NCI-H774 (cell line): ENCODE data around the gene SYS1.
A peak's percentile ranks its signal among the peaks of the same experiment; 100 is the strongest.

Experiments
- DNase-seq: peaks from one replicate; lab custom pipeline; 2025; lab: John Stamatoyannopoulos, UW

SYS1 gene

DNA sequence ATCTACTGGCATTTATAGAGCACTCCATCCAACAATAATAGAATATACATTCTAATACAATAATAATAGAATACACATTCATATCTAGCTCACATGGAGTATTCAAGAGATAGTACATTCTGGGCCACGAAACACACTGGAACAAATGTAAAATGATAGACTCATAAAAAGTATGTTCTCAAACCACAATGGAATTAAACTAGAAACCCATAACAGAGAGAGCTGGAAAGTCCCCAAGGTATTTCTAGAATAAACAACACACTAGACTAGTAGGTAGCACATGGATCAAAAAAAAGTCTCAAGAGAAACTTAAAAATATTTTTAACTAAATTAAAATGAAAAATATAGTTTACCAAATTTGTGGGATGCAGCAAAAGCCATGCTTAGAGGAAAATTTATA is 24.3 kb downstream of the SYS1 start:
- DNase-seq: no peak

DNA sequence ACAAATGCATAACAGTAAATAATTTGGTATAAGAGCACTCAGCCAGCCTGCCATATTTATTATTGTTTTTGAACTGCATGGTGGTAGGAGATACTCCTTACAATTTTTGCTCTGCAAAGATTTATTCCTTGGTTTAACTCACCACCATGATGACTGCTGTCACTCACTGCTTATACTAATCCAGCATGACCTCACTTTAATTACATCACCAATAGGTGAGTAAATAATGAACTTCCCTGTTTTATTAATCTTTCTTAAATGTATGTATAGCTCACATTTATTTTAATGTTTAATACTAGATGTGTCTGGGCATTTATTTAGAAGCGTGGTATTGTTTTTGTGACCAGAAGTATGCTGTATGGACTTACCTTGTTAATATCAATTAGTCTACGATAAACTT is 28.0 kb downstream of the SYS1 start:
- no peak for DNase-seq

DNA sequence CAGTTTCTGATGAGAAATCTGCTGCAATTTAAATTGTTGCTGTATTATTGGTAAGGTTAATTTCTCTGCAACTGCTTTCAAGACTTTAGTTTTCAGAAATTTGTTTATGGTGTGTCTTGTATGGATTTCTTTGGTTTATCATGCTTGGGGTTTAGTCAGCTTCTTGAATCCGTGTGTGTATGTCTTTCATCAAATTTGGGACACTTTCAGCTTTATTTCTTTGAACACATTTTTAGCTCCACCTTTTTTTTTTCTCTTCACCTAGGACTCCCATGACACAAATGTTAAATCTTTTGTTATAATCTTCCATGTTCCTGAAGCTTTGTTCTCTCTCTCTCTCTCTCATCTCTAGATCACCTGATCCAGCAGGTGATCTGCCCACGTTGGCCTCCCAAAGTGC is 28.6 kb downstream of the SYS1 start:
- DNase-seq: no peak

DNA sequence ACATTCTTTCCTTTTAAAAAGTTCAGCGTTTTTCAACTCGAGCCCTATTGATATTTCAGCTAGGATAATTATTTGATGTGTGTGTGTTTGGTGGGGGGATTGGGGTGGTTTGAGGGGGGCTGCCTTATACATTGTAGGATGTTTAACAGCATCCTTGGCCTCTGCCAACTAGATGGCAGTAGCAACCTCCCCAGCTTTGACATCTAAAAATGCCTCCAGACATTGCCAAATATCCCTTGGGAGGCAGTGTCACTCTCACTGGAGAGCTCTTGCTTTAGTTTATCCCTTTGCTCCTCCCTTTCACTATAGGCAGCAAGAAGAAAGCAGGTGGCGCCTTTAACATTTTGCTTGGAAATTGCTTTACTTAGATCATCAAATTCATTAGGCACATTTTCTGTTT is 29.8 kb downstream of the SYS1 start:
- DNase-seq: no peak

DNA sequence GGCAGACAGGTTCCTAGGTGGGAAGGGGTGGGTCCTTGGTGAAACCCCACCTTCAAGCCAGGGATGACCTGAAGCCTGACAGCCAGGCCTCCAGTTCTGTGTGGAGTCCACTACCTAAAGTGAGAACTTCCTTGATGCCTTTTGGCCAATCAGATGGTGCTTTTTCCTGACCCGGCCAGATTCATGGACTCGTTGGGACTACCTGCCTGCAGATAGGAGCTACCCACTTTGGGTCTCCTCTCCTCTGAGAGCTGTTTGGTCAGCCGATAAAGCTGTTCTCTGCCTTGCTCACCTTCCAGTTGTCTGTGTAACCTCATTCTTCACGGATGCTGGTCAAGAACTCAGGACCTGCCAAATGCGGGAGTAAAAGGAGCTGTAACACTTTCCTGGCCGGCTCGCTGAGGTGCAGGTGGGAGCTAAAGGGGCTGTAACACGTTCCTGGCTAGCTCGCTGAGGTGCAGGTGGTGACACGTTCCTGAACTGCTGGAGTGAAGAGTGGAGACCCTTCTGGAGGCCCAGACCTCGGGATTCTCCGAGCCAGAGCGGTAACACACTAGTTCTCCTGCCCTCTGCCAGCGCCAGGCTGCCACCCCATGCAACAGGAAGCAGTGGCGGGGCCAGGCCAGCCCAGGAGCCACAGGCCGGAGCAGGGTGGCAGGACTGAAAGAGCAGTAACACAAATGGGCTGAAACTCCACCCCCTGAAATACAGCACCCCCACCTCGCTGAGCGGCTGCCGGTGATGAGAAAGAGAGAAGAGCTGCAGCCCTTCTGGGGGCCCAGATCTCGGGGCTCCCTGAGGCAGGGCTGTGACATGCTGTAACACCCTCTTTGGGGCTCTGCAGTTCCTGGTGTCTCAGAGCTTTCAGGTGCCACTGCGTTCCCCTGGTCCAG is 31.5 kb downstream of the SYS1 start:
- DNase-seq: no peak

DNA sequence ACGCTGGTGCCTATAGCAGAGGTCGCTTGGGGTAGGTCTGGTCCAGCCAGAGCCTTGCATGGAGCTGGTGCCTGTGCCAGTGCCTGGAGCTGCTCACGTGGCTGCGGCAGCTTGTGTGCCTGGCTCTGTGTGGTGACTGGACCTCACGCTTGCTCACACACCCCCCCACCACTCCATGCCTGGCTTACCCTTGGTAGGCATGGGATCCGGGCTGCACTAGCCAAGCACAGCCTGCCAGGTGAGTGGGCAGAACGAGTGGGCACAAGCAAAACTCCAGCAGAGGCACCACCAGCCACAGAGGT is 32.1 kb downstream of the SYS1 start:
- DNase-seq: no peak

DNA sequence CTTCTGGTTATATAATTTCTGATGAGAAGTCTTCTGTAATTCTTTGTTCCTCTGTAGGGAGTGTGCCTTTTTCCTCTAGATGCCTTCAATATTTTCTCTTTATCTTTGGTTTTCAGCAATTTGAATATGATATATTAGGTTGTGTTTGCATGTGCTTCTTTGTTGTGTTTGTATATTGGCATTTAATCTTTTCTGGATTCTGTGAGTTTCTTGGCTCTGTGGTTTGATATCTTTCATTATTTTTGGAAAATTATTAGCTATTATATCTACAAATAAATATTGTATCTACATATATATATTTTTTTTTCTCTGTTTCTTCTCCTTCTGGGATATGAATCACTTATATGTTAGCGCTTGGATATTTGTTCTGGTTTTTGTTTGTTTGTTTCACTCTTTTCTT is 36.1 kb downstream of the SYS1 start:
- no peak for DNase-seq

DNA sequence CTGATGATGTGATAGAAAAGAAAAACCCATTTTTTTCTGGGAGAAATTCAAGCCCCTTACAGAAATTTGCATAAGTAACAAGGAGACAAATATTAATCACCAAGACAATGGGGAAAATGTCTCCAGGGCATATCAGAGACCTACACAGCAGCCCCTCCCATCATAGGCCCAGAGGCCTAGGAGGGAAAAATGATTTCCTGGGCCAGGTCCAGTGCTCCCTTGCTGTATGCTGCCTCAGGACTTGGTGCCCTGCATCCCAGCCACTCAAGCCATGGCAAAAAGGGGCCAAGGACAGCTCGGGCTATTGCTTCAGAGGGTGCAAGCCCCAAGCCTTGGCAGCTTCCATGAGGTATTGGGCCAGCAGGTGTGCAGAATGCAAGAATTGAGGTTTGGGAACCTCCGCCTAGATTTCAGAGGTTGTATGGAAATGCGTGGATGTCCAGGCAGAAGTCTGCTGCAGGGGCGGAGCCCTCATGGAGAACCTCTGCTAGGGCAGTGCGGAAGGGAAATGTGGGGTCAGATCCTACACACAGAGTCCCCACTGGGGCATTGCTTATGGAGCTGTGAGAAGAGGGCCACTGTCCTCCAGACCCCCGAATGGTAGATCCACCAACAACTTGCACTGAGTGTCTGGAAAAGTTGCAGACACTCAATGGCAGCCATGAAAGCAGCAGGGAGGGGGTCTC is 37.5 kb downstream of the SYS1 start:
- DNase-seq: no peak

DNA sequence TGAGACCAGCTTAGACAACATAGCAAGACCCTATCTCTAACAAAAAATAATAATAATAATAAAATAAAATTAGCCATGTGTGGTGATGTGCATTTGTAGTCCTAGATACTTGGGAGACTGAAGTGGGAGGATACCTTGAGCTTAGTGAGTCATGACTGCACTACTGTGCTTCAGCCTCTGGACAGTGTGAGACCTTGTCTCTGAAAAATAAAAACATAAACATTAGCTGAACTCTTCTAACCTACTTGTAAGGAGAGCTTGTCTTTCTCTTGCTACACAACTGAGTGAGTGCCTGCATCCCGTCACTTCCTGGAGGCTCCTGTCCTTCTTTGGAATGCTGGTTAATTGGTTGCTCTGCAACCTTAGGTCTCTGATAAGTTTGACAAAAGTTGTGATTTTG is 40.0 kb downstream of the SYS1 start:
- no peak for DNase-seq

DNA sequence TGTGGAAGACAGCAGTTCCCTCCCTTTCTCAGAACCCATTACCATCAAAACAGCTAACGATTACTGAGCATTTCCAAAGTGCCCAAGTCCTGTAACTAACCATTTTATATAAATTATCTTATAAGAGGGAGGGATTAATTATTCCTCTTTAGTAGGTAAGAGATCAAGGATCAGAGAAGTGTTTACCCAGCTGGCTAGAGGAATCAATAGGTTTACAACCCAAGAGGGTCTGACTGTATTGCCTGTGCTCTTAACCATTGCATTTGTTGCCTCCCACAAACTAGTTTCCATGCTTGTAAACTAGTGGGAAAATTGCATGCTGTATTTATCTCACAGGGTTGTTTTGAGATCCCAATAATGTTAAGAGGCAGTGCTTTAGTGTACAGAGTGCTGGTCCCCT is 41.5 kb downstream of the SYS1 start:
- peak; percentile 61 for DNase-seq

DNA sequence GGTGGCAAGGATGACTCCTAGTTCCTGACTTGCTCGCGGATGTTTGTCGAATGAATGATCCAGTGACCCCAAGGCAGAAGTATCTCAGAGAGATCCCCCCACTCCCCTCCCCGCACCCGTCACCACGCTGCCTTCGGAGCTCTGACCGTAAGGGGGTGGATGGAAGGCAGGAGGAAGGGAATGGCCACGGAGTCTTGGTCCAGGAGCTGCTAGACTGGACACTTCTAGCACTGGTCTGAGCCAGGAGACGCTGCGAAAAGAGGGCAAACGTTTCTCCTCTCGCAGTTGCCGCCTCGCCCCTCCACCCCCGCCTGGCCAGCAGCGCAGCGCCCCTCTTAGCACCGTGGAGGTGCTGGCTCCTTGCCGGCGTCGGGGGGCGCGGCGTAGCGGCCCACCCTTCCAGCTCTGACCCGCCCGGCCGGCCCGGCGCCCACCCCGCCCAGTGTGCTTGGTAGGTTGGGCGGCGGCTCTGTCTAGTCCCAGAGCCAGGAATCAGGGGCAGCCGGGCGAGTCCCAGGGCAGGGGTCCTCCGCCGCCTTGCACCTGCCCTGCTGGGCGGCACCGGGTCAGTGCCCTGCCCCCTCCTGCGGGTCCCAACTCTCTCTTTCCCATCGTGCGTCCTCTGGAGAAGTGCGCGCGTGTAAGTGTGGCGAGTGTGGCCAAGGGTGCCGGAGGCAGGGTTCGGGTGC is 42.8 kb downstream of the SYS1 start:
- DNase-seq: no peak

DNA sequence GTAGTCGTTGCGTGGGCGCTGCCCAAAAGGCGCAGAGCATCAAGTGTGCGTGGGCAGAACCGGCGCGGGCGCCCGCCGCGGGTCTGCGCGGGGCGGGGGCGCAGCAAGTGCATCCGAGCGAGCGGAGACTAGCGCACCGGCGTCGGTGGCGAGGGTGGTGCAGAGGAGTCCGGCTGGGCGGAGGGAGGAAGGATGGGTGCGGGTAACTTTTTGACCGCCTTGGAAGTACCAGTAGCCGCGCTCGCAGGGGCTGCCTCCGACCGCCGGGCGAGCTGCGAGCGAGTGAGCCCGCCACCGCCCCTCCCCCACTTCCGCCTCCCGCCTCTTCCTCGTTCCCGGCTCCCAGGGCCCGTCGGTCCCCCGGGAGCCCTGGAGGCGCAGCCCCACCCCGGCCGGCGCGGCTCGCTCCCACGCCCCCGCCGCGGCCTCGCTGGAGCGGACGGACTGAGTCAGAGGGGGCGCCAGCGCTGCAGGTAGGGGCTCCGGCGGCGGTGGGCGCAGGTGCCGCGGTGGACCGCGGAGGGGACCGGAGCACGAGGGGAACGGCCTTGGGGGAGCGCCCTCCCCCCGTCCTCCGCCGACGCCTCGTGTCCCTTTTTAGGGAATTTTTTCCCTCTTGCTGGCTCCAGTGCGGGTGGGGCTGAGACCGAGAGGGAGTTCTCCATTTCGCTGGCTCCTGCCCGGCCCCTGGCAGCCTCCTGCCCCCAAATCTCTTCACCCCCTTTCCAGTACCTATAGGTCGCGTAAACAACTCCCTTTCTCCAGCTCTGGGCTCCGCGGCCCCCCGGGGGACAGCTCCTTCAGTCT is 43.5 kb downstream of the SYS1 start:
- peak; percentile 39 for DNase-seq

DNA sequence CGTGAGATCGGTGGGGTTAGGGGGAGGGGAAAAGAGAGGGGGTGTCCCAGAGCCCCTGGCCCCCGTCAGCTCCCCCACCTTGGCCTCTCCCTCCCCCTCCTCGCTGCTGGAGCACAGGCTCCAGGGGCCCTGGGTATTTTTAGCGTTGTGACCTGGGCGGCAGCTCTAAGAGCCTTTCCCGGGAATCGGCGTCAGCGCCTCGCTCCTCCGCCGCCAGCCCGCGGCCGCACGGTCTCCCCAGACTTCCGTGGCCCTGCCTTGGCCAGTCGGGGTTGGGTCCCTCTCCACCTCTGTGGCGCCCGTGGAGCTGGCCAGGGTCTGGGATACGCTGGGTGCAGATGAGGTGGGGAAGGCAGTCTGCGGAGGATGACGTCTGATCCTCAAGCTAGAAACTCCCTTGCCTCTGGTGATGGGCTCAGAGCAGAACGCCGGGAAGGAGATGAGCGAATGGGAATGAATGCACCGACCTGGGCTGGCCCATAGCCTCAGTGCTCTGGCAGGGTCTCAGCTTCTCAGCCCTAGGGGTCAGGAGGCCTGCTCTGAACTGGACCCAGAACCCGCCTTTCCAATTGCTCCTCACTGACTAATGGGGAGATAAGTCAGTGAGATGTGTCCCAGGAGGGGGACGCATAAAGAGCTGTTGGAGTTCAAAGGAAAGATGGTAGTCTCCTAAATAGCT is 44.2 kb downstream of the SYS1 start:
- no peak for DNase-seq

DNA sequence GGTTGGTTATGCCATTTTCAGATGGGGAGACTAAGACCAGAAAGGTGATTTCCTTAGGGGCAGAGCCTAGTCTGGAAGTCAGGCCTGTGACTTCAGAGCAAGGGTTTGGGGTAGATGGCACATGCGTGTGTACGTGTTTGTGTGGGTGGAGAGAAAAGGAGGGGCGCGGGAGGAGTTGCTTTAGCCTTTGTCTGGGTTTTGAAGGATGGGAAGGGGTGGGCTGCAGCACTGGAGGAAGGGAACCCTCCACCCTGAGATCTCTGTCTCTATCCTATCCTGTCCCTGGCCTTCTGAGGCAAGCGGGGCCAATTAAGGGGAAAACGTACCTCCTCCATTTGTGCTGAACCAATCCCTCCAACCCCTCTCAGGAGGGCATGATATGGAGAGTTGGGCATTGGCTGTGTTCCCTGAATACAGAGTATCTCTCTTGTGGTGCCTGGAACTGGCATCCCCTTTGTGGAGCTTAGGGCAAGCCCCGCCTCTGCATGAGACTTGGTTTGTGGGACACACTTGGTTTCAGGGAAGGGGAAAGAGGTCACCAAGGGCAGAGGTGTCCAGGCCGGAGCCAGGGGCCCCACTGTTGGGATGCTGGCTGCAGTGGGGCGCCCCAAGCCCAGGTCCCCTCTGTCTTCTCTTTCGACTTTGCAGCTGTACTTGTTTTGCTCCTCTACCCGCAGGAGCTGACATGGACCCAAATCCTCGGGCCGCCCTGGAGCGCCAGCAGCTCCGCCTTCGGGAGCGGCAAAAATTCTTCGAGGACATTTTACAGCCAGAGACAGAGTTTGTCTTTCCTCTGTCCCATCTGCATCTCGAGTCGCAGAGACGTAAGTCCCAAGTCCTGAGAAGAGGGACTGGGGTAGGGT is 45.1 kb downstream of the SYS1 start, which contains the start of gene DBNDD2:
Gene DBNDD2, plus strand, starts transcription at position 507 of the 863 bp plus-strand sequence. Its CDS starts 179 bp downstream, at position 686.
- no peak for DNase-seq

DNA sequence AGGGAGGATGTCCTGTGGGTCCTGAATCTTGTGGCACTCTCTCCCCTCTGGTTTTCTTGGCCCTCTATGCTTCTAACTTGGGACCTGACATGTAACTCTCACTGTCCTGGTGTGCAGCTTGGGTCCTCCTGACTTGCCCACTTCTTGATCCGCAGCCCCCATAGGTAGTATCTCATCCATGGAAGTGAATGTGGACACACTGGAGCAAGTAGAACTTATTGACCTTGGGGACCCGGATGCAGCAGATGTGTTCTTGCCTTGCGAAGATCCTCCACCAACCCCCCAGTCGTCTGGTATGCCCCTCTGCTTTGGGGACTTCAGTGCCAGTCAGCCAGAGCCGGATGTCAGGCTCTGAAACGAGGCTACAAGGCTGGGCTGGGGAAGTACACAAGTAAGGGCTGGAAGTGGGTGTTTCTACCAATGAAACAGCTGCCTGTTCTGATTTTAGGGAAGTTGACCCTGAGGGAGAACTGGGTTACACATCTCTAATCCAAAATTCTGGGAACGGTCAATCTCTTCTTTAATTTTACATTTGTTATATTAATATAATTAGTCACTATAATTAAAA is 45.8 kb downstream of the SYS1 start:
- no peak for DNase-seq

DNA sequence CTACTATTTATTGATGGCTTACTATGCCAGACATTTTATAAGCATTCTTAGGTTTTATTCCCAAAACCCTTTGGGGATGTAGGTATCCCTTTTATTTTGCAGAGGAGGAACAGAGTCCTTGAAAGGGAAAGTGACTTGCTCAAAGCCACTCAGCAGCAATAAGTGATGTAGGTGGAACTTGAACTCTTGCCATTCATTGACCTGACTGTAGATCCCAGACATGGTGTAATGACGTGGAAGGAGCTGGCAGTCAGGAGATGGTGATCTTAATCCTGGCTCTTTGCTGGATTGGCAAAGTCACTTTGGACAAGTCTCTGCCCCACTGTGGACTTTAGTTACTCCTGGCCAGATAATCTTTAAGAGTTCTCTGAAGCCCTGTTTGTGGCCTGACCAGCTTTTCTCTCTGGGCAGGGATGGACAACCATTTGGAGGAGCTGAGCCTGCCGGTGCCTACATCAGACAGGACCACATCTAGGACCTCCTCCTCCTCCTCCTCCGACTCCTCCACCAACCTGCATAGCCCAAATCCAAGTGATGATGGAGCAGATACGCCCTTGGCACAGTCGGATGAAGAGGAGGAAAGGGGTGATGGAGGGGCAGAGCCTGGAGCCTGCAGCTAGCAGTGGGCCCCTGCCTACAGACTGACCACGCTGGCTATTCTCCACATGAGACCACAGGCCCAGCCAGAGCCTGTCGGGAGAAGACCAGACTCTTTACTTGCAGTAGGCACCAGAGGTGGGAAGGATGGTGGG is 46.7 kb downstream of the SYS1 start:
- no peak for DNase-seq

DNA sequence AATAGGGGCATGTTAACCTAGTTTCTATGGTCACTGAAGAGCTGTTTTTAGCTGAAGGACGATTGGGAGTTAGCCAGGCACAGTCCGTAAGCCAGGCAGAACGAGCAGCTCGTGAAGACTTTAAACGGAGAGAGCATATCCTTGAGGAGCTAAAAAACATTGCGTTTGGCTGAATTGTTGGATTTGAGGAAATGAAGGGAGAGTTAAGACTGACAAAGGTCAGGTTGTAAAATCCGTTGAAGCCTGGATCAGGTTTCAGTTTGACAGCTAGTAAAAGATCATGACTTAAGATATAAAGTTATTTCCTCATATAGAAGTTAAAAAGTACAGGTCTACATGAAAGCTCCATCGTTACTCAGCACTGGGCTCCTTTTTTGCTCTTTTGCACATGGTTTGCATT is 47.9 kb downstream of the SYS1 start:
- DNase-seq: no peak

DNA sequence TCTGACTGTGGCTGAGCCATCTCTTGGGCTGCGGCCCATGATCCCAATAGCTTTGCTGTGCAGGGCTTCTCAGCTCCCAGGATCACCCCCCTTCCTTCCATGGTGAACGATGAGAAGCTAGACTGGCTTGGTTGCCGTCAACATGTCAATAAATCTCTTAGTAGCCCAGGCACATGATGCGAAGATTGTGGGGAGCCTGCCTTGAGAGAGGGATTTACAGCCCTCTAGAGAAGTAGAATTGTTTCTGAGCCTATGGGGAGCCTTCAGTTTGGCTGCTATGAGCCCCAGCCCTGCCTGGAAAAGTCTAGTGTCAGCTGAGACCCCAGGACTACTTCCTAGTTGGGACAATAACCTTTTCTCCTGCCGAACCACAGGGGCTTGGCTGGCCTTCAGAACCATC is 49.7 kb downstream of the SYS1 start:
- DNase-seq: no peak

DNA sequence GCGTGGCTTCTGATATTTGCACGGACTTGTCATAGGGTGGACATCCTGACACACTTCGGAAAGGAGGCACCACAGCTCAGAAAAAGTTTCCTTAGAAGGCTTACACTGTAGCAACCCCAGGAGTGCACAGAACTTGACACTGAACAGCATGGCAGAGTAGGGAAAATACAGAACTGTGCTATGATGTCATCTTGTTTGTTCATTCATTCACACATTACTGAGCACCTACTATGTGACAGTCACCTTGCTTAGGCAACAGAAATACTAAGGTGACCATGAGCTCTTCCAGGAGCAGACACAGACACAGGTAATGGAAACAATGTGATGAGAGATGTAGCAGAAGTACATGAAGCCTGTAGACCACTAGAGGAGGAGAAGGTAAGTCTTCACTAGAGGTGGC is 50.5 kb downstream of the SYS1 start:
- DNase-seq: no peak
